ENCODE results near the gene CORO2A. TPM values are rescaled to one million over a fixed set of nuclear protein-coding genes. Genes with fewer than 3 reads are reported as not detected.

Gene CORO2A
- total and polyA plus RNA-seq, 2 donors (not counting 3 experiments of a cell fraction or from before 2014, with no cell fraction given) = 0.35 to 0.53 TPM

GRCh38 chr9:98159790-98160189 is 32.6 kb downstream of the CORO2A start:
- Histone ChIP-seq H3K4me3 (replicated peaks in 1 of 3; ENCODE audit: insufficient read depth in 1 of 3, low read depth in 1 of 3, low read length in 3 of 3) (no peak overlapping the region), H2AFZ (ENCODE audit: low read depth, low read length) (no peak overlapping the region), H4K20me1 (replicated peaks; ENCODE audit: control insufficient read depth, extremely low read depth, insufficient read depth, low read length) (no peaks in the 10 kb centered on the region), H3K27ac (ENCODE audit: insufficient read depth, low read depth, low read length) (no peak overlapping the region), H3K36me3 (ENCODE audit: control insufficient read depth in 2 of 2, extremely low read depth in 1 of 2, insufficient read depth in 2 of 2, low read length in 2 of 2) (no peaks in the 10 kb centered on the region), H3K9me1 (replicated peaks; ENCODE audit: control insufficient read depth, extremely low read depth, insufficient read depth, low read length) (no peaks in the 10 kb centered on the region), H3K9me3 (replicated peaks; ENCODE audit: control insufficient read depth, insufficient read depth, low read length) (no peaks in the 10 kb centered on the region), H3K79me2 (ENCODE audit: control insufficient read depth, insufficient read depth, low read length) (no peaks in the 10 kb centered on the region), H3K9ac (replicated peaks; ENCODE audit: extremely low read depth, insufficient read depth, low read length) (no peak overlapping the region), H3K4me1 (ENCODE audit: control insufficient read depth, extremely low read depth, insufficient read depth, low read length) (no peaks in the 10 kb centered on the region), H3K4me2 (ENCODE audit: insufficient read depth, low read length) (no peak overlapping the region), H3K27me3 (ENCODE audit: control insufficient read depth in 2 of 2, insufficient read depth in 2 of 2, low read length in 2 of 2) (no peaks in the 10 kb centered on the region)
- DNase-seq (ENCODE audit: low read depth, low spot score) (no peak), FAIRE-seq (no peak)
- dilution Hi-C loops (cut with MboI; ENCODE audit: extremely low pct_ligation_motif_present, low sequenced_read_pairs) (no loop called here), intact Hi-C loops (cut with micrococcal nuclease) (no loop called here)
- TF ChIP-seq GATA2 (IDR thresholded peaks at IDR 0.05; ENCODE audit: insufficient read depth, insufficient read length, low read depth, low read length) (no peak), CTCF (IDR thresholded peaks at IDR 0.05; ENCODE audit: extremely low read depth in 1 of 2, insufficient read depth in 1 of 2, low read depth in 1 of 2, low read length in 2 of 2) (no peak), JUN (IDR thresholded peaks at IDR 0.05; ENCODE audit: borderline replicate concordance, insufficient read depth, insufficient read length, low read depth) (no peak), POLR2AphosphoS5 (IDR thresholded peaks at IDR 0.05; ENCODE audit: insufficient read depth, low read depth, low read length) (no peak), MYC (IDR thresholded peaks at IDR 0.05; ENCODE audit: low read depth, low read length) (no peak), POLR2A (IDR thresholded peaks at IDR 0.05; ENCODE audit: low read depth, low read length) (no peak), EZH2 (IDR thresholded peaks at IDR 0.05; ENCODE audit: borderline replicate concordance, low read depth, low read length, severe bottlenecking) (no peak), MAX (IDR thresholded peaks at IDR 0.05; ENCODE audit: insufficient read depth, insufficient read length) (no peak), FOS (IDR thresholded peaks at IDR 0.05; ENCODE audit: borderline replicate concordance, insufficient read depth, low read length) (no peak)
- BruUV-seq (replicated peaks) = no TSS peak
- POLR2A ChIA-PET = no interaction called here
- CTCF ChIA-PET = no interaction called here
